ENCODE measurements around the gene PLCH1.

The PLCH1 gene

DNA sequence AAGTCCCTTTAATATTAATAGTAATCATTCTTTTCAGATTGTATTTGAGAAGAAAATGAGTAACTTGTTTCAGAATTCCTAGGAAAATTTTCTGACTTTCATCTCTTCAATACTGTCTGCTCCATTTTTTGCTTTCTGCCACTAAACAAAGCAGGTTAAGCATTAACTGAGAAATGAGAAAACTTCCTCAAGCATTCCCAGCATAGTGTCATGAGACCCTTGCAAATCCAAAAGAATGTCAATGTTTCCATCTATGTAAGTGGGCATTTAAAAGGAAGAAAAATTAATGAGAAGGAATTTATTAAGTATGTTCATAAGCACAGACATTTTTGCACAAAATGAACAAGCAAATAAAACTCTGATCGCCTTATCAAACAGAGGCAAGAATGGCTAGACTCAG is 303.4 kb downstream of the PLCH1 start:
- FAIRE-seq (no peak), DNase-seq (ENCODE audit: insufficient read length, low spot score) (no peak)
- TF ChIP-seq PAX5 (IDR thresholded peaks at IDR 0.05; ENCODE audit: insufficient read depth, low read length, severe bottlenecking): no peak
- TF ChIP-seq POLR2A (IDR thresholded peaks at IDR 0.05; ENCODE audit: low read depth, low read length): no peak
- no peak for TF ChIP-seq POLR2AphosphoS5 (IDR thresholded peaks at IDR 0.05; ENCODE audit: low read depth, low read length)
- TF ChIP-seq SPI1 (IDR thresholded peaks at IDR 0.05; ENCODE audit: low read depth, low read length): no peak
- no peak for TF ChIP-seq POU2F2 (IDR thresholded peaks at IDR 0.05; ENCODE audit: low read depth, low read length)
- no peak for TF ChIP-seq TAF1 (IDR thresholded peaks at IDR 0.05; ENCODE audit: low read depth, low read length)

DNA sequence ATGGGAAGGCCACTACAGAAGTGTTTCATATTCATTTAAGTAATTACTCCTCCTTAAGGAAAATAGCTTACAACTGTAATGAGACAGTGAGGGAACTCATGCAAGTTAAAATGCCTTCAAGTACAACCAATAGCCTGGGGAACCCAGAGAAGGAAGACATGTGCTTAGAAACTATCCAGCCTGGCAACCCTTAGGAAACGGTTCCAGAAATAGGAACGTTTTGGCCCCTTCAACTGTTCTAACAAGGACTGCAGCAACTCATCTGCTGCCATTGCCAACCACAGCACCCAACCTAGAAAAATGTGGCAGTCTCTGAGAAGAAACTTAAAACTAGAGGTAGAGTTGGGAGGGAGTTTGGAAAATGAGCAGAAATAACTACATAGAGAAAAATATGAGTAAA is 303.8 kb downstream of the PLCH1 start:
- FAIRE-seq: no peak
- TF ChIP-seq POU2F2 (IDR thresholded peaks at IDR 0.05; ENCODE audit: low read depth, low read length) (no peak), POLR2AphosphoS5 (IDR thresholded peaks at IDR 0.05; ENCODE audit: low read depth, low read length) (no peak)
- DNase-seq (ENCODE audit: insufficient read length, low spot score): no peak

DNA sequence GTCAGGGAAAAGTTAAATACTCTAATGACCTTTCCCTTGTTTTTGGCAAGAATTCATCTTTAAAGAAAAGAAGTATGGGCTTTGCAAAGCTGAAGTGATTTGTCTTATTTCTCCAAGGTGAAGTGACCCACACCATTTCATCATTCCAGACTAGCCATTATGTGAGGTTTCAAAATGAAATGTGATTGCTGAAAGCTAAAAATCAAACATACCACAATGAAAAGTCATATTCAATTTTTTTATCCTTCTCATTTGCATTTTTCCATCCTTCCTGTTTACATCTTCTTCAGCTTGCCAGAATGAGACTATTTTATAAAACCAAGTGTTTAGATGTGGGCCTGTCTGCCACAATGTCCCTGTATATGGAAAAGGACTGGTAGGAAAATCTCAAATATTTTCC is 309.1 kb downstream of the PLCH1 start:
- FAIRE-seq (no peak), DNase-seq (ENCODE audit: insufficient read length, low spot score) (no peak)
- TF ChIP-seq SPI1 (IDR thresholded peaks at IDR 0.05; ENCODE audit: low read depth, low read length) (no peak), POLR2AphosphoS5 (IDR thresholded peaks at IDR 0.05; ENCODE audit: low read depth, low read length) (no peak), POLR2A (IDR thresholded peaks at IDR 0.05; ENCODE audit: low read depth, low read length) (no peak), PAX5 (IDR thresholded peaks at IDR 0.05; ENCODE audit: insufficient read depth, low read length, severe bottlenecking) (no peak), TAF1 (IDR thresholded peaks at IDR 0.05; ENCODE audit: low read depth, low read length) (no peak)

DNA sequence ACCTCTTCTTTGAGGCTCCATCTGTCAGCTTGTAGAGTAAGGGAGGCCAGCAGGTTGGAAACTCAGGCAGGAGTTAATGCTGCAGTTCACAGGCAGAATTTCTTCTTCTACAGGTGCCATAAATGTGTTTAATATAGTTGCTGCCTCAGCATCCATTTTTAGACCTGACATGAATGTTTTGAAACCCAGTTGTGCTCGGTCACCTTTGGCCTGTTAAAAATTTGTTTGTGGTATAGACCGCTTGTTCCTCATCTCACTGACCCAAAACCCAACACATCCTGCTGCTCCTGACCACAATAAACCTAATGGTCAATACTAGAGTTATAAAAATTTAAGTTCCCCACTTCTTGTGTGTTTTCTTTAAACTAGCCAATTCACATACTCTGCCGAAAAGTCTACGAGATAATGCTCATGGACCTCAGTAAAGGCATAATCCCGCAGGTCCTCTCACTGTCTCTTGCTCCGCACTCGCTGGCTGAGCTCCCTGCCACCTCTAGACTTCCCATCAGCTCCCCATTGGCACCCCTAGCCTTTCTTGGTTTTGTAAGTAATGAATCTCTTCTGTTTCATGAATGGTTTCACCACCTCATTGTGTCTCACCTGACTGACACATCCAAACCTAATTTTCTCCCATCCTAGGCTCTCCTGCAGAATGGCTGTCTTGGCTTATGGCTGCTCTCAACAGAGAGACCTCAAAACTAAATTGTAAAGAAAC is 312.9 kb downstream of the PLCH1 start:
- FAIRE-seq: no peak

DNA sequence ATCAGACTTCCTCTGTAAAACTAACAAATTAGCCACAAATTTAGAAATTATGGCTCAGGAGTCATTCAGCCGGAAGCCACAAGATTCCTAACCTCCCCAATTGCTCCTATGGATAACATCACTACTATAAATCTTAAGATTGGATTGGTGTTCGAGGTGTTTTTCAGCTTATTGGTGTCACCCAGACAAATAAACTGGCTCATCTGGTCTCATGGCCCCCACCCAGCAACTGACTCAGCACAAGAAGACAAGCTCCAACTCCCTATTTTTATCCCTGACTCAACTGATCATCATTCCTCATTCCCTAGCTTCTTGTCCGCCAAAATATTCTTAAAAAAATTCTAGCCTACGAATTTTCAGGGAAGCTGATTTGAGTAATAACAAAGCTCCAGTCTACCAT is 316.3 kb downstream of the PLCH1 start:
- DNase-seq (ENCODE audit: insufficient read length, low spot score) (no peak), FAIRE-seq (no peak)
- TF ChIP-seq TAF1 (IDR thresholded peaks at IDR 0.05; ENCODE audit: low read depth, low read length) (no peak), POLR2A (IDR thresholded peaks at IDR 0.05; ENCODE audit: low read depth, low read length) (no peak), POLR2AphosphoS5 (IDR thresholded peaks at IDR 0.05; ENCODE audit: low read depth, low read length) (no peak)

More for the DNA sequence above, 312.9 kb downstream of the PLCH1 start:
- no peak for TF ChIP-seq TAF1 (IDR thresholded peaks at IDR 0.05; ENCODE audit: low read depth, low read length)
- TF ChIP-seq PAX5 (IDR thresholded peaks at IDR 0.05; ENCODE audit: insufficient read depth, low read length, severe bottlenecking): no peak
- TF ChIP-seq POLR2AphosphoS5 (IDR thresholded peaks at IDR 0.05; ENCODE audit: low read depth, low read length): no peak
- no peak for TF ChIP-seq POU2F2 (IDR thresholded peaks at IDR 0.05; ENCODE audit: low read depth, low read length)
- TF ChIP-seq SPI1 (IDR thresholded peaks at IDR 0.05; ENCODE audit: low read depth, low read length): no peak
- TF ChIP-seq POLR2A (IDR thresholded peaks at IDR 0.05; ENCODE audit: low read depth, low read length): no peak
- no peak for DNase-seq (ENCODE audit: insufficient read length, low spot score)

DNA sequence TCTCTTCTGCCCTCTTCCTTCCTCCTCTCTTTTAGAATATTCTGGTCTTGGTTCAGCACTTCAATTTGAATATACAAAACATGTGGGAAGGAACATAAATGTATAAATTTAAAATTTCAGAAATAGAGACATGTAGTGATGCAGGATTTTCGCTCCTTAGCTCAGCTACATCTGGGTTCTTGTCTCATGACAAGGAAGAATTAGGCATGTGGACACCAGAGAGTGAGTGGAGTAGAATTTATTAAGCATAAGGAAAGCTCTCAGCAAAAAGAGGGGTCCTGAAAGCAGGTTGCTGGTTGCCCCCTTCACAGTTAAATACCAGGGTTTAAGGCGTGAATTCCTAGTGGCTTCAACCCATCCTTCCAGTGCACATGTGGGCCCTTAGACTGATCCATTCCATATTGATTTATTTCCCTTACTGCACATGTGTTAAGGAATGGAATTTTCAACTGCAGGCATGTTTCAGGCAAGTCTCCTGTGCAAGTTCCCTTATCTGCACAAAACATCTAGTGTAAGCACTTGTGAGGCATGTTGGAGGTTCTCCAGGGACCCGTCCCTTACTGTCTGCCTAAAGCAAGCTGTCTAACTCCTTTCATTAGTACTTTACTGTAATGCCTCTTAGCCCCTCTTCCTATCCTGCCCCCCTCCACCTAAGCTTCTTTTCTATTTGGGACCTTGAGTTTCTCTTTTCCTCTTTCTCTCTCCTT is 318.2 kb downstream of the PLCH1 start:
- FAIRE-seq: no peak
- no peak for DNase-seq (ENCODE audit: insufficient read length, low spot score)
- no peak for TF ChIP-seq PAX5 (IDR thresholded peaks at IDR 0.05; ENCODE audit: insufficient read depth, low read length, severe bottlenecking)
- TF ChIP-seq POLR2AphosphoS5 (IDR thresholded peaks at IDR 0.05; ENCODE audit: low read depth, low read length): no peak
- TF ChIP-seq POLR2A (IDR thresholded peaks at IDR 0.05; ENCODE audit: low read depth, low read length): no peak
- no peak for TF ChIP-seq TAF1 (IDR thresholded peaks at IDR 0.05; ENCODE audit: low read depth, low read length)
- TF ChIP-seq POU2F2 (IDR thresholded peaks at IDR 0.05; ENCODE audit: low read depth, low read length): no peak
- TF ChIP-seq SPI1 (IDR thresholded peaks at IDR 0.05; ENCODE audit: low read depth, low read length): no peak

DNA sequence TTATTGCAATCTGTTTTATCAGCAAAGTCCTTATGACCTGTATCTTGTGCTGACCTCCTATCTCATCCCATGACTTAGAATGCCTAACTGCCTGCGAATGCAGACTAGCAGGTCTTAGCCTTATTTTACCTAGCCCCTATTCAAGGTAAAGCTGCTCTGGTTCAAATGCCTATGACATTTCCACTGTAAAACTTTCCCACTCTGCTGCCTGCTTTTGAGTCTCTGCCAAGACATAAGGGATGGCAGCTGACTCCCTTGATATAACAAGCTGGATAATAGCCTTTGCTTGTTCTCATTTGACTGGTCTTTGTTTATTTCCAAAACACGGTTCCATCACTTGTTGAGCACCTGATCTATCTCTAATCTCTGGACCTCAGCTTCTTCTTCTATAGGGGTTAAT is 319.5 kb downstream of the PLCH1 start:
- TF ChIP-seq POU2F2 (IDR thresholded peaks at IDR 0.05; ENCODE audit: low read depth, low read length): no peak
- no peak for TF ChIP-seq PAX5 (IDR thresholded peaks at IDR 0.05; ENCODE audit: insufficient read depth, low read length, severe bottlenecking)
- no peak for TF ChIP-seq TAF1 (IDR thresholded peaks at IDR 0.05; ENCODE audit: low read depth, low read length)
- TF ChIP-seq SPI1 (IDR thresholded peaks at IDR 0.05; ENCODE audit: low read depth, low read length): no peak
- no peak for TF ChIP-seq POLR2AphosphoS5 (IDR thresholded peaks at IDR 0.05; ENCODE audit: low read depth, low read length)
- no peak for DNase-seq (ENCODE audit: insufficient read length, low spot score)
- FAIRE-seq: no peak

DNA sequence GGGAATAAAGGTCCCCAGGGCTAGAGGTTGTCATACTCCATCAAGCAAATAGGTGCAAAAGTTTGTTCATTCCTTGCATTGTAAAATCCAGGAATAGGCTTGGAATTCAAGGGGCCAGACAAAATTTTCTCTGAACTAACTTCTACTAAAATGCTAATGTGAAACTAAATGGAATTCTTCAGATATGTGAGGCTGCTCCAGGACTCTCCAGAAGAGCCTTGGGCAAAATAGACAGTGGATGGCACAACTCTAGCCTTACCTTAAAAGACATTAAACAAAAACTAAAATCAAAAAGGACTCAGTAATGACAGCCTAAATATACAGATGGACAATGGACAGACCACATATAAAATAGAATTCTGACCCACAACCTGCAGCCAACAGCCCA is 320.6 kb downstream of the PLCH1 start:
- DNase-seq (ENCODE audit: insufficient read length, low spot score) (no peak), FAIRE-seq (no peak)
- no peak for TF ChIP-seq PAX5 (IDR thresholded peaks at IDR 0.05; ENCODE audit: insufficient read depth, low read length, severe bottlenecking)
- no peak for TF ChIP-seq POLR2AphosphoS5 (IDR thresholded peaks at IDR 0.05; ENCODE audit: low read depth, low read length)
- no peak for TF ChIP-seq SPI1 (IDR thresholded peaks at IDR 0.05; ENCODE audit: low read depth, low read length)

DNA sequence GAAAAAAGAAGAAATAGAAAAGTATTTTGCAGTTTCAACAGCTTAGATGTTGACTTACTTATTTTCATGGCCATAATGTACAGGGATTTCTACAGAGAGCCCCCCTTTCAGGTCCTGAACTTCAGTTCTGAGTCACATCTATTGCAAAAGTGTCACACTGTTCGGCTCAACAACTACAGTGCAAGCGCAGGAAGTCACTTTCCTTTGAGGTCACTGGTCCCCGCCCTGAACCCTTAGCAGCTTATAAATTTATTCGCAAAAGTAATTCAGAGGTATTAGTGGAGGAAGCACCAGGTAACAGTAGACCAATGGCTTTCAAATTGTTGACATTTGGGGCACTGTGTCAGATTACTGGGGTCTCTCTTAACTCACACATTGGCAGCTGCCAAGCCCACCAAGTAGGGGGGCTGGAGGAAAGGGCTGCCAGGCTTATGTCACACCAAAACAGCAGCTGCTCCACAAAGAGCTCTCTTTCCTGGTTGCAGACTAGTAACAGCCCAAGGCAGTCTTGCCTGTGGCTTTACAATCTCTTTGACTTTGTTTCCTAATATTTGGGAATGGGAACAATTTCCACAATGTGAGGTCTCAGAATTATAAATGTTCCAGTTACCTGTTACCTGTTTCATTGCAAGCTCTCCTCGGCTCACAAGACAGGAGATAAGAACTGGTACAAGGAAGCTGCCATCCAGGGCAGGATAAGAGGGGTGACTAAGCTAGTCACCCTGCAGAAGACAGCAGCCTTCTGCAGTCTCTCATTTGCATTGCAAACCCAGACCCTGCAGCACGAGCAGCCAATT is 321.1 kb downstream of the PLCH1 start:
- TF ChIP-seq POU2F2 (IDR thresholded peaks at IDR 0.05; ENCODE audit: low read depth, low read length): no peak
- TF ChIP-seq TAF1 (IDR thresholded peaks at IDR 0.05; ENCODE audit: low read depth, low read length): no peak
- no peak for TF ChIP-seq POLR2A (IDR thresholded peaks at IDR 0.05; ENCODE audit: low read depth, low read length)
- TF ChIP-seq POLR2AphosphoS5 (IDR thresholded peaks at IDR 0.05; ENCODE audit: low read depth, low read length): no peak
- no peak for TF ChIP-seq SPI1 (IDR thresholded peaks at IDR 0.05; ENCODE audit: low read depth, low read length)
- no peak for TF ChIP-seq PAX5 (IDR thresholded peaks at IDR 0.05; ENCODE audit: insufficient read depth, low read length, severe bottlenecking)
- DNase-seq (ENCODE audit: insufficient read length, low spot score) (no peak), FAIRE-seq (no peak)

Measured in GM12891 (cell line).